GM21723 (cell line): ENCODE data around the gene KLF9.
A peak's percentile ranks its signal among the peaks of the same experiment; 100 is the strongest.
"Not testable (repeated sequence)": the region's sequence is repeated elsewhere in the genome, so short reads cannot be mapped to it uniquely, and the experiment has no call there.

Experiments used
- ATAC-seq: cut with Tn5 transposase; IDR thresholded peaks from one replicate; pipeline ENCODE4 v1.9.1; 2021; ENCODE audit warnings: mild to moderate bottlenecking, moderate library complexity; ENCODE audit not compliant: unreplicated experiment

The KLF9 gene

GRCh38 chr9:70405808-70406433 is 8.5 kb downstream of the KLF9 start:
- ATAC-seq = peak; percentile 35

GRCh38 chr9:70404261-70404660 is 10.2 kb downstream of the KLF9 start:
- no peak for ATAC-seq

- no peak for ATAC-seq
Measured at GRCh38 chr9:70403618-70404025, 10.8 kb downstream of the KLF9 start.

GRCh38 chr9:70403166-70403565 is 11.3 kb downstream of the KLF9 start:
- no peak for ATAC-seq

GRCh38 chr9:70402213-70402612 is 12.2 kb downstream of the KLF9 start:
- ATAC-seq = no peak

- not testable (repeated sequence) for ATAC-seq
Measured at GRCh38 chr9:70401241-70401640, 13.2 kb downstream of the KLF9 start.

GRCh38 chr9:70400107-70400892 is 14.2 kb downstream of the KLF9 start:
- ATAC-seq = no peak

GRCh38 chr9:70399141-70399540 is 15.3 kb downstream of the KLF9 start:
- no peak for ATAC-seq

- ATAC-seq = peak; percentile 100
Measured at GRCh38 chr9:70398145-70398556, 16.3 kb downstream of the KLF9 start.

GRCh38 chr9:70395652-70396051 is 18.8 kb downstream of the KLF9 start:
- ATAC-seq = no peak

- no peak for ATAC-seq
Measured at GRCh38 chr9:70392850-70393249, 21.6 kb downstream of the KLF9 start.

- ATAC-seq = no peak
Measured at GRCh38 chr9:70392189-70392588, 22.3 kb downstream of the KLF9 start.

GRCh38 chr9:70390933-70391341 is 23.5 kb downstream of the KLF9 start:
- no peak for ATAC-seq

GRCh38 chr9:70389621-70390266 is 24.7 kb downstream of the KLF9 start:
- ATAC-seq = no peak

GRCh38 chr9:70389188-70389587 is 25.3 kb downstream of the KLF9 start:
- no peak for ATAC-seq

- no peak for ATAC-seq
Measured at GRCh38 chr9:70387663-70388062, 26.8 kb downstream of the KLF9 start.

- ATAC-seq = no peak
Measured at GRCh38 chr9:70385426-70385825, 29.0 kb downstream of the KLF9 start.

- ATAC-seq = no peak
Measured at GRCh38 chr9:70382709-70383605, 31.5 kb downstream of the KLF9 start.

- no peak for ATAC-seq
Measured at GRCh38 chr9:70382046-70382708, 32.3 kb downstream of the KLF9 start.

GRCh38 chr9:70374962-70375618 is 39.4 kb downstream of the KLF9 start:
- no peak for ATAC-seq
